Osteocyte (in vitro differentiated cells): ENCODE results near the gene ZSCAN25. TPM values are rescaled to one million over a fixed set of nuclear protein-coding genes. Genes with fewer than 3 reads are reported as not detected.

Experiments used
- DNase-seq: peaks from one replicate; pipeline ENCODE4 v3.0.0; 2021; ENCODE audit warnings: mixed read lengths; ENCODE audit not compliant: unreplicated experiment; ENCODE audit errors: extremely low spot score
- H3K27ac Mint-ChIP-seq: one replicate; pipeline ENCODE4 v1.8.0; 2021; ENCODE audit warnings: mild to moderate bottlenecking, mixed read lengths; ENCODE audit not compliant: unreplicated experiment
- H3K27me3 Mint-ChIP-seq: one replicate; pipeline ENCODE4 v1.8.0; 2021; ENCODE audit warnings: mixed read lengths; ENCODE audit not compliant: unreplicated experiment
- H3K36me3 Mint-ChIP-seq: one replicate; pipeline ENCODE4 v1.8.0; 2021; ENCODE audit warnings: mixed read lengths; ENCODE audit not compliant: unreplicated experiment
- H3K4me1 Mint-ChIP-seq: one replicate; pipeline ENCODE4 v1.8.0; 2021; ENCODE audit warnings: mixed read lengths; ENCODE audit not compliant: unreplicated experiment
- H3K4me3 Mint-ChIP-seq: one replicate; pipeline ENCODE4 v1.8.0; 2021; ENCODE audit warnings: mild to moderate bottlenecking, moderate library complexity, mixed read lengths; ENCODE audit not compliant: unreplicated experiment
- H3K9me3 Mint-ChIP-seq: one replicate; pipeline ENCODE4 v1.8.0; 2021; ENCODE audit warnings: mixed read lengths; ENCODE audit not compliant: unreplicated experiment
- CTCF ChIP-seq: fragments of 200-600 bp; sonication (generic); IDR thresholded peaks from 2 replicates; pipeline ENCODE4 v1.5.0; 2021; ENCODE audit warnings: antibody characterized with exemption, mild to moderate bottlenecking, moderate library complexity
- total RNA-seq: library from RNA; stranded (reverse); gene quantifications from 2 replicates; pipeline ENCODE4 v1.2.1, GENCODE V29; 2021

The ZSCAN25 gene
- total RNA-seq, 1 donor from 2014 or later = 20.7 TPM

GRCh38 chr7:99679400-99680191, 62.9 kb downstream of the ZSCAN25 start, which contains the start of gene CYP3A5:
Gene CYP3A5, minus strand, starts transcription at chr7:99679996. Its CDS starts 100 bp downstream, at chr7:99679896.
- TF ChIP-seq CTCF = no peak
- DNase-seq = no peak

More at GRCh38 chr7:99679400-99680191, 62.9 kb downstream of the ZSCAN25 start, which contains the start of gene CYP3A5:
- Mint-ChIP-seq H3K27ac (no peak within 1 kb of the TSS), H3K4me3 (no peak within 1 kb of the TSS), H3K9me3 (peaks cover 23% of the 10 kb centered on the region), H3K27me3 (no peaks in the 10 kb centered on the region), H3K4me1 (no peaks in the 10 kb centered on the region), H3K36me3 (peaks cover 3% of the 10 kb centered on the region)

Other genes starting within 250 kb of the ZSCAN25 start
- 76.1 and 84.9 TPM in 2 replicates for gene ARPC1B, start 242.2 kb upstream of the ZSCAN25 start, total RNA-seq
- 107 and 116 TPM in 2 replicates for gene PDAP1, start 208.3 kb upstream of the ZSCAN25 start, total RNA-seq
- gene BUD31, start 208.0 kb upstream of the ZSCAN25 start, total RNA-seq = 112 and 131 TPM in 2 replicates
- gene PTCD1, start 178.1 kb upstream of the ZSCAN25 start, total RNA-seq = 5.7 and 10.5 TPM in 2 replicates
- gene CPSF4, start 178.0 kb upstream of the ZSCAN25 start, total RNA-seq = 32.3 and 37.9 TPM in 2 replicates
- 251 and 253 TPM in 2 replicates for gene ATP5MF, start 150.8 kb upstream of the ZSCAN25 start, total RNA-seq
- 6.9 and 8.4 TPM in 2 replicates for gene ZNF789, start 144.1 kb upstream of the ZSCAN25 start, total RNA-seq
- gene ZNF394, start 116.7 kb upstream of the ZSCAN25 start, total RNA-seq = 23.8 and 24.4 TPM in 2 replicates
- gene ZKSCAN5, start 112.3 kb upstream of the ZSCAN25 start, total RNA-seq = 11.6 and 12.1 TPM in 2 replicates
- gene FAM200A, start 64.8 kb upstream of the ZSCAN25 start, total RNA-seq = 5.3 and 6.3 TPM in 2 replicates
- 62.8 and 64.2 TPM in 2 replicates for gene ZNF655, start 58.3 kb upstream of the ZSCAN25 start, total RNA-seq
- gene TMEM225B, start 18.7 kb upstream of the ZSCAN25 start, total RNA-seq = 1.1 and 1.6 TPM in 2 replicates
- not detected in 2 replicates for gene CYP3A5, start 63.0 kb downstream of the ZSCAN25 start, total RNA-seq
- gene CYP3A7, start 118.2 kb downstream of the ZSCAN25 start, total RNA-seq = not detected in 2 replicates
- not detected in 2 replicates for gene CYP3A4, start 167.2 kb downstream of the ZSCAN25 start, total RNA-seq
- gene CYP3A43, start 211.1 kb downstream of the ZSCAN25 start, total RNA-seq = not detected in 2 replicates